ENCODE measurements around the gene ABCC2. TPM values are rescaled to one million over a fixed set of nuclear protein-coding genes. Genes with fewer than 3 reads are reported as not detected.

ABCC2 gene
- total and polyA plus RNA-seq, 2 of the 4 experiments (the other 2 are of a cell fraction): 0.21 to 0.36 TPM

GRCh38 chr10:99740260-99740659 is 42.2 kb upstream of the ABCC2 start:
- in situ Hi-C loops (cut with MboI; ENCODE audit: low sequenced_read_pairs) (loop anchor here (5.0 kb wide), 1 partner anchor 92 kb away; no protein-coding TSS in a partner anchor), dilution Hi-C loops (cut with HindIII; ENCODE audit: low sequenced_read_pairs, unreplicated experiment) (no loop called here), intact Hi-C loops (cut with micrococcal nuclease) (no loop called here)
- Histone ChIP-seq H3K4me3 (ENCODE audit: insufficient read depth, low read depth, low read length) (no peak overlapping the region), H2BK15ac (ENCODE audit: low read depth, low read length) (no peak overlapping the region), H3K23ac (ENCODE audit: low read depth, low read length) (no peak overlapping the region), H3K9me3 (ENCODE audit: control insufficient read depth, insufficient read depth, low read length) (peaks cover 6% of the 10 kb centered on the region), H3K4me2 (ENCODE audit: low read depth, low read length) (no peak overlapping the region), H3K9me1 (ENCODE audit: insufficient read depth, low read length) (0 out of 2 replicates have a peak, but pooled peaks cover 5% of the 10 kb centered on the region), H3K27me3 (ENCODE audit: control insufficient read depth, insufficient read depth, low read length) (no peaks in the 10 kb centered on the region), H3K4me1 (ENCODE audit: control insufficient read depth, insufficient read depth, low read length) (peaks cover 8% of the 10 kb centered on the region), H3K9ac (ENCODE audit: low read depth, low read length) (no peak overlapping the region), H3K36me3 (ENCODE audit: control insufficient read depth, insufficient read depth, low read length) (peaks cover 28% of the 10 kb centered on the region), H2BK20ac (ENCODE audit: low read depth, low read length) (no peak overlapping the region), H2AK5ac (ENCODE audit: low read depth, low read length) (no peak overlapping the region), H3K4ac (ENCODE audit: low read depth, low read length) (no peak overlapping the region), H2AFZ (replicated peaks; ENCODE audit: low read length, poor library complexity) (no peak overlapping the region), H2BK120ac (ENCODE audit: low read depth, low read length) (no peak overlapping the region), H3K27ac (ENCODE audit: insufficient read depth, low read length) (no peak overlapping the region), H3K18ac (ENCODE audit: low read depth, low read length) (no peak overlapping the region), H3K56ac (ENCODE audit: extremely low read depth, insufficient read depth, low read length) (no peak overlapping the region), H3K14ac (replicated peaks; ENCODE audit: low read depth, low read length) (no peak overlapping the region), H2AK9ac (replicated peaks; ENCODE audit: low read depth, low read length, poor library complexity) (no peak overlapping the region), H2BK5ac (ENCODE audit: low read depth, low read length, poor library complexity, severe bottlenecking) (no peak overlapping the region), H4K91ac (ENCODE audit: insufficient read depth, low read depth, low read length) (no peak overlapping the region), H3K79me1 (ENCODE audit: low read depth in 1 of 2, low read length in 2 of 2) (peaks cover 8 to 22% of the 10 kb centered on the region in 2 experiments), H4K20me1 (ENCODE audit: insufficient read depth, low read length) (no peaks in the 10 kb centered on the region), H4K8ac (ENCODE audit: low read depth in 2 of 2, low read length in 2 of 2) (no peak overlapping the region), H4K5ac (ENCODE audit: low read depth, low read length) (no peak overlapping the region)
- ChIA-PET CTCF (no interaction called here), POLR2A (ENCODE audit: unreplicated experiment) (interaction anchor here (1.2 kb wide), 1 partner anchor 8 kb away, joined by 3 read pairs; the partner anchor contains the start of gene CUTC)
- ATAC-seq (ENCODE audit: low read depth) (no peak), DNase-seq (no peak)
- TF ChIP-seq MAFK (IDR thresholded peaks at IDR 0.05; ENCODE audit: low read depth, low read length) (no peak), RAD21 (IDR thresholded peaks at IDR 0.05; ENCODE audit: low read length) (no peak), USF2 (IDR thresholded peaks at IDR 0.05; ENCODE audit: low read depth, low read length) (no peak), CHD1 (IDR thresholded peaks at IDR 0.05; ENCODE audit: low read depth, low read length) (no peak), RFX5 (IDR thresholded peaks at IDR 0.05; ENCODE audit: low read depth, low read length) (no peak)
- no TSS peak for BruUV-seq (replicated peaks)
- no CpG with 5 or more reads among the region's 2 CpGs for WGBS, 2 experiments (ENCODE audit: extremely low coverage in 2 of 2, insufficient read length in 1 of 2)

All from IMR-90 (cell line).